NCI-H2171 (cell line): ENCODE data around the gene PAX6.

Experiments
- DNase-seq: peaks from one replicate; lab custom pipeline; 2025; lab: John Stamatoyannopoulos, UW

Gene PAX6

GRCh38 chr11:31808721-31809540, 2.2 kb downstream of the PAX6 start:
- DNase-seq = peak; percentile 49

GRCh38 chr11:31807799-31808667, 3.1 kb downstream of the PAX6 start:
- no peak for DNase-seq

- DNase-seq = no peak
Observed at GRCh38 chr11:31806928-31807798, 4.0 kb downstream of the PAX6 start.

- DNase-seq = no peak
Observed at GRCh38 chr11:31806186-31806927, 4.8 kb downstream of the PAX6 start.

GRCh38 chr11:31805629-31806185, 5.4 kb downstream of the PAX6 start:
- no peak for DNase-seq

GRCh38 chr11:31805037-31805628, 6.0 kb downstream of the PAX6 start:
- no peak for DNase-seq

GRCh38 chr11:31804312-31805036, 6.6 kb downstream of the PAX6 start:
- no peak for DNase-seq

- no peak for DNase-seq
Observed at GRCh38 chr11:31803813-31804311, 7.3 kb downstream of the PAX6 start.

- DNase-seq = no peak
Observed at GRCh38 chr11:31802990-31803812, 7.9 kb downstream of the PAX6 start.

GRCh38 chr11:31802609-31802989, 8.5 kb downstream of the PAX6 start:
- DNase-seq = no peak

GRCh38 chr11:31802000-31802551, 9.0 kb downstream of the PAX6 start:
- DNase-seq = no peak

GRCh38 chr11:31801298-31801702, 9.8 kb downstream of the PAX6 start:
- DNase-seq = no peak

GRCh38 chr11:31800398-31801265, 10.5 kb downstream of the PAX6 start:
- no peak for DNase-seq

GRCh38 chr11:31799435-31800397, 11.4 kb downstream of the PAX6 start:
- DNase-seq = no peak

GRCh38 chr11:31798554-31799434, 12.3 kb downstream of the PAX6 start:
- DNase-seq = no peak
